DOHH2 (cell line): ENCODE data around the gene KDM4D.

Source experiments
- CTCF ChIP-seq: fragments of 200-600 bp; sonication (generic); IDR thresholded peaks from one replicate; pipeline ENCODE4 v1.5.1; 2014; ENCODE audit warnings: antibody characterized with exemption, mild to moderate bottlenecking, low read depth, low read length; ENCODE audit not compliant: poor library complexity, severe bottlenecking
- EZH2phosphoT487 ChIP-seq: fragments of 200-600 bp; sonication (generic); IDR thresholded peaks from 2 replicates; pipeline ENCODE4 v1.6.1; 2017; ENCODE audit warnings: borderline replicate concordance, mild to moderate bottlenecking, antibody characterized with exemption, low read length, moderate library complexity, mixed read lengths

- no peak for TF ChIP-seq CTCF
- no peak for TF ChIP-seq EZH2phosphoT487
Observed at GRCh38 chr11:94934362-94934761, 39.1 kb upstream of the KDM4D start.
